Measurements from ENCODE around the gene IFIT2. TPM values are rescaled to one million over a fixed set of nuclear protein-coding genes. Genes with fewer than 3 reads are reported as not detected.

Gene IFIT2
- total RNA-seq, 1 experiment from 2014 or later: not detected

DNA sequence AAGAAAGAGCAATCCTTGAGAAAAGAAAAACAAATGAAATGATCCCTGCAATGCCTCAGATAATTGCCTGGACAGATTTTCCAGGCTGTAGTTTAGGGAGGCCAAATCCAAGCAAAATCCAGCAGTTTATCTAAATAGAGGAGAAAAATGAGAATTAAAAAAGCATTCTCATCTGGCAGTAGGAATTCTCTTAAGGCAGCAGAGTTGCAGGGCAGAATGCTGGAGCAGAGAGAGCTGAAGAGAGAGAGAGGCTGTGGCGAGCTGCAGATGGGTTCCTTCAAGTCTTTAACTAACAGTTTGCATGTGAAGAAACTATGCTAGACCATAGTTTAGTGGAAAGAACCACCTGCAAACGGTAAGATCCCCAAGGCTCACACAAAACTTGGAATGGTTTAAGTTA is 44.3 kb upstream of the IFIT2 start:
- H3K23ac ChIP-seq (ENCODE audit: insufficient read length, low read depth, low read length): no peak overlapping the region
- no peak overlapping the region for H4K8ac ChIP-seq (replicated peaks; ENCODE audit: insufficient read length, low read depth, low read length)
- H4K5ac ChIP-seq (ENCODE audit: insufficient read length, low read depth, low read length): no peak overlapping the region
- peaks cover 24% of the 10 kb centered on the region in 2 experiments for H3K9me3 Mint-ChIP-seq
- TF ChIP-seq, protein P1, sequence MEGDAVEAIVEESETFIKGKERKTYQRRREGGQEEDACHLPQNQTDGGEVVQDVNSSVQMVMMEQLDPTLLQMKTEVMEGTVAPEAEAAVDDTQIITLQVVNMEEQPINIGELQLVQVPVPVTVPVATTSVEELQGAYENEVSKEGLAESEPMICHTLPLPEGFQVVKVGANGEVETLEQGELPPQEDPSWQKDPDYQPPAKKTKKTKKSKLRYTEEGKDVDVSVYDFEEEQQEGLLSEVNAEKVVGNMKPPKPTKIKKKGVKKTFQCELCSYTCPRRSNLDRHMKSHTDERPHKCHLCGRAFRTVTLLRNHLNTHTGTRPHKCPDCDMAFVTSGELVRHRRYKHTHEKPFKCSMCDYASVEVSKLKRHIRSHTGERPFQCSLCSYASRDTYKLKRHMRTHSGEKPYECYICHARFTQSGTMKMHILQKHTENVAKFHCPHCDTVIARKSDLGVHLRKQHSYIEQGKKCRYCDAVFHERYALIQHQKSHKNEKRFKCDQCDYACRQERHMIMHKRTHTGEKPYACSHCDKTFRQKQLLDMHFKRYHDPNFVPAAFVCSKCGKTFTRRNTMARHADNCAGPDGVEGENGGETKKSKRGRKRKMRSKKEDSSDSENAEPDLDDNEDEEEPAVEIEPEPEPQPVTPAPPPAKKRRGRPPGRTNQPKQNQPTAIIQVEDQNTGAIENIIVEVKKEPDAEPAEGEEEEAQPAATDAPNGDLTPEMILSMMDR (conservative IDR thresholded peaks at IDR 0.05): no peak
- H3K4me3 Mint-ChIP-seq: no peak overlapping the region
- no peak overlapping the region for H3K56ac ChIP-seq (ENCODE audit: insufficient read length, low read depth, low read length)
- peaks cover 9% of the 10 kb centered on the region for H3K9me3 ChIP-seq (ENCODE audit: control insufficient read depth, low read depth, low read length)
- H2BK120ac ChIP-seq (ENCODE audit: low read depth, low read length, poor library complexity, severe bottlenecking): no peak overlapping the region
- no peak overlapping the region for H3K4me2 ChIP-seq (ENCODE audit: insufficient read depth, insufficient read length, low read length)
- H3K27me3 Mint-ChIP-seq (ENCODE audit: low read depth): peaks cover 2% of the 10 kb centered on the region; the same call in 1 of the 2 replicates
- no peaks in the 10 kb centered on the region; the same call in 1 of the 2 replicates for H3K4me1 ChIP-seq (ENCODE audit: insufficient read depth, low read length)
- H3K4me1 Mint-ChIP-seq: peaks cover 14 to 15% of the 10 kb centered on the region in 2 experiments
- H2AFZ ChIP-seq (ENCODE audit: low read length): peak overlapping the region; percentile 19
- H3K9ac ChIP-seq (ENCODE audit: extremely low read depth, insufficient read length, low read length): no peak overlapping the region
- H2BK15ac ChIP-seq (ENCODE audit: low read depth, low read length): no peak overlapping the region
- no peak for DNase-seq
- H3K27me3 ChIP-seq (ENCODE audit: insufficient read depth, low read length): no peaks in the 10 kb centered on the region
- no peaks in the 10 kb centered on the region for H4K20me1 ChIP-seq (ENCODE audit: control insufficient read depth, insufficient read depth, insufficient read length)
- H3K36me3 Mint-ChIP-seq (ENCODE audit: insufficient read depth in 1 of 3, low read depth in 3 of 3): peaks cover 2 to 22% (median 12%) of the 10 kb centered on the region in 3 experiments; a peak in 6 of 7 replicates
- H3K79me2 ChIP-seq (ENCODE audit: insufficient read depth, low read length): no peaks in the 10 kb centered on the region
- H3K79me1 ChIP-seq (ENCODE audit: insufficient read depth, low read depth, low read length, poor library complexity, severe bottlenecking): no peaks in the 10 kb centered on the region
- no peak overlapping the region for H2AK5ac ChIP-seq (ENCODE audit: insufficient read length, low read length)
- no peak overlapping the region for H3K14ac ChIP-seq (ENCODE audit: insufficient read depth, low read length)
- H3K18ac ChIP-seq (ENCODE audit: insufficient read length, low read depth, low read length): no peak overlapping the region
- no peak overlapping the region for H3K4ac ChIP-seq (ENCODE audit: low read depth, low read length)
- H2BK20ac ChIP-seq (ENCODE audit: low read depth, low read length, poor library complexity, severe bottlenecking): no peak overlapping the region
- H2BK12ac ChIP-seq (ENCODE audit: insufficient read length, low read depth, low read length): no peak overlapping the region
- no peak overlapping the region for H3T11ph ChIP-seq (ENCODE audit: low read length)
- H3K27ac Mint-ChIP-seq: peak overlapping the region in 1 of 3 experiments; percentile 71; a peak in 1 of 7 replicates
- H4K91ac ChIP-seq (ENCODE audit: insufficient read length, low read depth, low read length): no peak overlapping the region
- no CpG with 5 or more reads among the region's 2 CpGs for WGBS (ENCODE audit: extremely low coverage, insufficient read length, low lambda C conversion rate)
- no peaks in the 10 kb centered on the region for H3K23me2 ChIP-seq (ENCODE audit: insufficient read length, low read depth, low read length, poor library complexity, severe bottlenecking)
- no peak overlapping the region for H2BK5ac ChIP-seq (ENCODE audit: insufficient read length, low read length)
- H3K27ac ChIP-seq (ENCODE audit: insufficient read length, low read depth, low read length): no peak overlapping the region

Data from H9 (cell line).